GM10248 (cell line): ENCODE measurements around the gene TDRD3.

Source experiments
- CTCF ChIA-PET: fragments of 300-600 bp; sonication (Branson Sonifier 250); formaldehyde crosslinking; extraction: SDS; loops from one replicate; lab custom pipeline; 2021; ENCODE audit warnings: antibody characterized with exemption; lab: Yijun Ruan, JAX
- POLR2A ChIA-PET: fragments of 350-650 bp; sonication (Branson Sonifier 250); formaldehyde crosslinking; extraction: SDS; loops from one replicate; lab custom pipeline; 2020; ENCODE audit warnings: antibody characterized with exemption; lab: Yijun Ruan, JAX
- DNase-seq: peaks from one replicate; pipeline ENCODE4 v3.0.0; 2012; ENCODE audit errors: extremely low spot score
- CTCF ChIP-seq: IDR thresholded peaks from 2 replicates; pipeline ENCODE4 v1.5.1; 2012; ENCODE audit warnings: mild to moderate bottlenecking, low read depth; ENCODE audit errors: extremely low read depth, missing control alignments, control extremely low read depth

The TDRD3 gene

GRCh38 chr13:60572003-60572798 lies 175.2 kb downstream of the TDRD3 start:
- no peak for DNase-seq
- ChIA-PET POLR2A (no interaction called here), CTCF (interaction anchor here (1.1 kb wide), 1 partner anchor 10 kb away, joined by 3 read pairs; no protein-coding TSS in a partner anchor)
- TF ChIP-seq CTCF: no peak

GRCh38 chr13:60572855-60573254 lies 175.8 kb downstream of the TDRD3 start:
- ChIA-PET POLR2A (no interaction called here), CTCF (interaction anchor here (1.1 kb wide), 1 partner anchor 11 kb away, joined by 3 read pairs; no protein-coding TSS in a partner anchor)
- no peak for DNase-seq
- no peak for TF ChIP-seq CTCF

- POLR2A ChIA-PET: no interaction called here
- CTCF ChIA-PET: no interaction called here
- TF ChIP-seq CTCF: no peak
- DNase-seq: no peak
These were observed 177.7 kb downstream of the TDRD3 start for GRCh38 chr13:60574735-60575134.

GRCh38 chr13:60575142-60575541 lies 178.1 kb downstream of the TDRD3 start:
- CTCF ChIA-PET: no interaction called here
- no peak for DNase-seq
- TF ChIP-seq CTCF: no peak
- POLR2A ChIA-PET: no interaction called here

GRCh38 chr13:60577761-60578160 lies 180.7 kb downstream of the TDRD3 start:
- CTCF ChIA-PET: interaction anchor here (1.1 to 1.4 kb wide), 2 partner anchors 9 to 14 kb away, joined by 3 to 4 read pairs; no protein-coding TSS in a partner anchor
- DNase-seq: no peak
- no peak for TF ChIP-seq CTCF
- POLR2A ChIA-PET: no interaction called here

- ChIA-PET POLR2A (no interaction called here), CTCF (no interaction called here)
- TF ChIP-seq CTCF: no peak
- no peak for DNase-seq
These were observed 186.3 kb downstream of the TDRD3 start for GRCh38 chr13:60583196-60583888.
